HG03097 (cell line): ENCODE data around the gene DCP1B.

Experiments used
- ATAC-seq: cut with Tn5 transposase; IDR thresholded peaks from one replicate; pipeline ENCODE4 v1.9.1; 2021; ENCODE audit not compliant: unreplicated experiment, low FRiP score

Gene DCP1B

DNA sequence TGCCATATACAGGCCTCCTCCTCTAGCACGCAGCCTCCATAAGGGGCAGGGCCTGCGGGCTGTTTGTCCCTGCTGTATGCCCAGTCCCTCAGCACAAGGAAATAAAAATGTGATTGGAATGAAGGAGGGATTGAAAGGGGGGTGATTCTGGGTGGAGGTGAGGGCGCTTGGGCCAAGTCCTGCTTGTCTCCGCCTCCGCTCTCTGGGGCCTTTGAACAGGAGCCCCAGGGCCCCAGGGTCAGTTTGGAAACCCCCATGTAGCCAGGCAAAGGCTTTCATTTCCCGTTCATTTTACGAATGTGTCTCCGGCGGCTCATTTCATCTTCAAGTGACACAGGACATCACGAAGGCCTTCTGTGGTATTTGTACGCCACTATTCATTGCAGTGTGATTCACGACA is 81.3 kb downstream of the DCP1B start:
- no peak for ATAC-seq

- ATAC-seq, result no peak
Measured at GRCh38 chr12:1922075-1922709, 82.1 kb downstream of the DCP1B start.

DNA sequence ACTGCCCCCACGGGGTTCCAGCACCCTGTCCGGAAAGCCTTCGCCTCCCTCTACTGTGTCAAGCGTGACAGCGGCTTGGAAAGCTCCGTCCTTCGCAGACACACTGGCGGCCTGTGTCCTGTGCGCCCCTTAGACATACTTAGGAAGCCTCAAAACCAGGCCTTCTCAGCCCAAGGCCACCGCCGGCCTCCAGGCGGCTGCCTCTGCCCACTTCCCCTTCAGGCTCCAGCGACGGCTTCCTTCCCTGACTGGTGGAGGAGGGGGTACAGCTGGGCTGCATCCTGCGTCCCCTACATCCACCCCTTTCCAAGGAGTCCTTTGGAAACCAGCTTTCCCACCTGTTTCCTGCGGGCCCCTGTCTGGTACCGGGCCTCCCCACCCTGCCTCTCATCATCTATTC is 83.3 kb downstream of the DCP1B start:
- ATAC-seq, result no peak

DNA sequence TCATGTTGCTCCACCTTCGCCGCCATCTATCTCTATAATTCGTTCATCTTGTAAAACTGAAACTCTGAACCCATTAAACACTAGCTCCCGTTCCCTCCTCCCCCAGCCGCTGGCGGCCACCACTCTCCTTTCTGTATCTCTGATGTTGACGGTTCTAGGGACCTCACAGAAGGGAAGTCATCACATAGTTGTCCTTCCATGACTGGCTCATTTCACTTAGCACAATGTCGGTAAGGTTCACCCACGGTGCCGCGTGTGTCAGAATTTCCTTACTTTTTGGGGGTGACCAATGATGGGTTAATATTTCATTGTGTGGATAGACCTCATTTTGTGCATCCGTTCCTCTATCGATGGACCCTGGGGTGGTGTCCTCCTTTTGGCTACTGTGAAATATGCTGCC is 83.8 kb downstream of the DCP1B start:
- no peak for ATAC-seq

- no peak for ATAC-seq
Measured at GRCh38 chr12:1919763-1920162, 84.5 kb downstream of the DCP1B start.

GRCh38 chr12:1919284-1919683 is 85.0 kb downstream of the DCP1B start:
- ATAC-seq, result no peak

DNA sequence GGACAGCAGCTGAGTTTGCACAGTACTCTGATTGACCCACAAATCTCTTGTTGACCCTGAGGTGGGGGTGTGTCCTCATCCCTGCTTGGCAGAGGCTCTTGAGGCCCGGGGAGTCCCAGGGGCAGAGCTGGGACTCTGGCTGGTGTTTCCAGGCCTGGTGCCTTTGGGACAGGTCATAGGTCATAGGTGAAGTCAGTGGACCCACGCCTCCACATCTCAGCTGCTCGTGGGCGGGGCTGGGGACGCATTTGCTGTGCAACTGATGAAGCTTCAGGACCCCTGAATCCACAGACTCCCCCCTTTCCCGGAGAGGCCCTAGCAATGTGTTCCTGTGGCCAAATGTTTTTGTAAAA is 85.4 kb downstream of the DCP1B start:
- no peak for ATAC-seq

GRCh38 chr12:1918081-1918883 is 86.0 kb downstream of the DCP1B start, which contains the start of gene CACNA2D4:
TSS of gene CACNA2D4 (minus strand) at chr12:1918652. CDS start at chr12:1918473, 179 bp downstream.
- no peak for ATAC-seq

GRCh38 chr12:1917172-1918070 is 86.8 kb downstream of the DCP1B start:
- no peak for ATAC-seq

DNA sequence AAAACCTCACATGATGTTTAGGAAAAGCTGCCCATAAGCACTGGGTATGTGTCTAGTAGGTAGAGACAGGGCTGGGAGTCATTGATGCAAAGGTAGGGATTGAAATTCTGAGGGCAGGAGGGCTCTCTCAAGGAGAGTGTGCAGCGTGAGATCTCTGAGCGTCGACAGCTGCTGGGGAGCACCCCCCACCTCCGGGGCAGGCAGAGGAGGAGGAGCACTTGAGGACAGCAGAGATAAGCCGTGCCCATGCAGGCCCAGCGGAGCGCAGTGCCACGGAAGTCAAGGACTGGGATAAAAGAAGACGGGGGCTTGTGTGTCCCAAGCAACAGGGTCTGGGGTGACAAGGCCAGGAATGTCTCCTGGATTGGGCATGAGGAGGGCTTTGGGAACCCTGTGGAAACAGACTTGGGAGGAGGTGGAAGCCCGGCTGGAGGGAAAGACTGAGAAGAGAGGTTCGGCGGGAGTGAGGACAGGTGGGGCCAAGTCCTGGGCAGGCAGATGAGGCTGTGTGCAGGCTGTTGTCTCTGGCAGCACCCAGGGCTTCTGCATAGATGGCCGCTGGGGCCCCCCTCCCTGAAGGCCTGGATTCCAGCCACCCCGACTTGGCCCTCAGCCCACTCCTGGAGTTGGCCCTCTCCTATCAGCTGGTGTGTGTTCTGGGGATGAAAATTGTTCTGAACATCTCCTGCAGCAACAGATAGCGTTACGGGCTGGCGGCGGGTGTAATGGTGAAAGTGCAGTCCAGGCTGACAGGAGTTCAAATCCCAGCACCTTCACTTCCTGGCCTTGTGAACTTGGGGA is 87.7 kb downstream of the DCP1B start:
- no peak for ATAC-seq

DNA sequence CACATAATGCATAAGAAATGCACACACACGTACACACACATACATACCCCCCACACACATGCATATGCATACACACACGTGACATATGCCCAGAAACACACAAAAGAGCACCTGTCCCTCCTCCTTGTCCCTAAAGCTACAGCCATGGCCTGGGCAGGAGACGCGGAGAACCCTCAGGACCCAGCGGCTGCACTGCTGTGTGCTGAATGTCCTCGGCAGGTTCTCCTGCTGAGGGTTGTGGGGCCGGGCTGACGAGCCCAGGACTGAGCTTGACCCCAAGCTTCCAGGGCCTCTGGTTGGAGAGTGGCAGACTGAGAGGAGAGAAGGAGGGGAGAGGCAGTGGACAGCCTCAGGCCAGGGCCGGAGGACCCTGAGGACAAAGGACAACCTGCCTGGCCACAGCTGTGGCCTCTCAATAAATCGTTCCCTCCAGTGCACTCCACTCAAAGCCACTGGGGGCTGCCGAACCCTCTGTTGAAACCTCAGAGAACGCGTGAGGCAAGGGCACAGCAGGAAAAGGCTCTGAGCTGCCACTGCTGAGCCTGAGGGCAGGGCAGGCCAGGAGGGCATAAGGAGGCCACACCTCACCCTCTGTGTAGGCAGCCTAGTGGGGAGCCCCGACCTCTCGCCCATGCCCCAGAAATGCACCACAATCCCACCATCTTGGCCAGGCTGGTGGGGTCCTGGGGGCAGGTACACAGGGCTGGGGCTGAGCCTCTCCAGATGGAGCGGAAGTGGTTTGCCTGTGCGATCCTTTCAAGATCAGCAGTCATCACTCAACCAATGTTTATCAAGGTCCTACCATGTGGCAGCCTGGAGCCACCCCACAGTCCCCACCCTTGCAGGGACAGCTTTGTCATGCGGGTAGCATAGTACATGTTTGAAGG is 88.9 kb downstream of the DCP1B start:
- no peak for ATAC-seq

DNA sequence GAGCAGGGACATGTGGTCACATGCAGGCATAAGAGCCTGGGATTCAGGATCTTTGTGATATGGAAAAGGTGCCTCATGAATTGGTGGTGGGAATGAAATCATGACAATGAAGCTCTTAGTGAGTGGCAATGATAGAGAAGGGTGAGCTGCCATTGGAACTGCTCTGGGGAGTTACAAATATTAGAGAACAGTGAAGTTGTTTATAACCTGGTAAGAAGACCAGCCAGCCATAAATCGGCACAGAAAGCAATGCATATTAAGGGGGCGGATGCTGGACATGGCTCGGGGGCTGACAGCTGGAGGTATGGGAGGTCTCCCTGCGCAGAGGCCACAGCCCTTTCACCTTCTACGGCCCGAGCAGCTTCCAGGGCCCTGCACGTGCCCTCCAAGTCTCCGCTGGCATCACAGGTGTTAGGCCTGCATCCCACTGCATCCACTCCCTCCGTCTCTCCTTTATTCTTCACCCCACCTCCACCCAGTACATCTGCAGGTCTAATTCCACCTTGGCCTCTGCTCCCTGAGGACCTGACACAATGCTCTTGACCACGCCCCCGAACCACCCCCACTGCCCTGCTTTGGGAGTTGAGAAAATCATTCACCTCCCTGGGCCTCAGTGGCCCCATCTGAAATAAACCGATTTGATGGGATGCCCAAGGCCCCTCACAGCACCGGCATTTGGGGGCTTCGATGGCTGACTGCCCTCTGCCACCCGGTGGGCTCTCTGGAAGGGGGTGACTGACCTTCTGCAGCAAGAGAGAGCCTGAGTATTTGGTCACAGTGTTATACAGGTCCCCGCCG is 89.9 kb downstream of the DCP1B start:
- ATAC-seq, result no peak

GRCh38 chr12:1913377-1914113 is 90.7 kb downstream of the DCP1B start:
- ATAC-seq, result no peak

DNA sequence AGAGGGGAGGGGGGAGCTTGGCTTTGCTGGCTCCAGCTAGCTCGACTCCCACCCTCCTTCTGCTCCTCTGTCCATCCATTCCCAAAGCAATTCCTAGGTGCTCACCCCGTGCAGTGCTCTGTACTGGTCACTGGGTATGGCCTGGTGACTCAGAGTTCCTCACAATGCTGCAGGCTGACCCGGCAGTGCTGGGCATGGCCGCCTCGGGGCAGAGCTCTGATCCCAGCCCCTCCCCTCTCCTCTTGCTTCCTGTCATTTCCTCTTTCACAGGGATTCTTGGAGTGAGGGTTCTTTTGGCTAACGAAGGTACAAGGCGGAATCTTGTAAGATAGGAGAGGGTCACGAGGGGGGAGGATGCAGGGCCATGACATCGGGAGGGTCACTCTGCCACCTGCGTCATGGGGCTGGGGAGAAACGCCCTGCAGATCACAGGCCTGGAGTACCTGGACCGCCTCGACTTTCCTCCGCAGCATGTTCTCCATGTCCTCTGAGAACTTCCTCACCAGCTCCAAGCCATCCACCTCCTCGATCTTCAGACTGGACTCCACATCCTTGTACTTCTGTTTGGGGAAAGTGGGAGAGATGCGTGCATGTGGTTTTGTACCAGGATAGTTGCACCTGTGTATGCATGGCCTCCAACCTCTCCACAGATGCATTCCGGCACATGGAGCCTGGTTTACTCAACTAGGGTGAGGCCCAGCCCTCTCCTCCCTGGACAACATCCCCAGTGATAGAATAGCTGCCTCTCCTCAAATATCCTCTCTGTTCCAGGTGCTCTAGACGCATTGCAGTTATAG is 91.5 kb downstream of the DCP1B start:
- no peak for ATAC-seq

DNA sequence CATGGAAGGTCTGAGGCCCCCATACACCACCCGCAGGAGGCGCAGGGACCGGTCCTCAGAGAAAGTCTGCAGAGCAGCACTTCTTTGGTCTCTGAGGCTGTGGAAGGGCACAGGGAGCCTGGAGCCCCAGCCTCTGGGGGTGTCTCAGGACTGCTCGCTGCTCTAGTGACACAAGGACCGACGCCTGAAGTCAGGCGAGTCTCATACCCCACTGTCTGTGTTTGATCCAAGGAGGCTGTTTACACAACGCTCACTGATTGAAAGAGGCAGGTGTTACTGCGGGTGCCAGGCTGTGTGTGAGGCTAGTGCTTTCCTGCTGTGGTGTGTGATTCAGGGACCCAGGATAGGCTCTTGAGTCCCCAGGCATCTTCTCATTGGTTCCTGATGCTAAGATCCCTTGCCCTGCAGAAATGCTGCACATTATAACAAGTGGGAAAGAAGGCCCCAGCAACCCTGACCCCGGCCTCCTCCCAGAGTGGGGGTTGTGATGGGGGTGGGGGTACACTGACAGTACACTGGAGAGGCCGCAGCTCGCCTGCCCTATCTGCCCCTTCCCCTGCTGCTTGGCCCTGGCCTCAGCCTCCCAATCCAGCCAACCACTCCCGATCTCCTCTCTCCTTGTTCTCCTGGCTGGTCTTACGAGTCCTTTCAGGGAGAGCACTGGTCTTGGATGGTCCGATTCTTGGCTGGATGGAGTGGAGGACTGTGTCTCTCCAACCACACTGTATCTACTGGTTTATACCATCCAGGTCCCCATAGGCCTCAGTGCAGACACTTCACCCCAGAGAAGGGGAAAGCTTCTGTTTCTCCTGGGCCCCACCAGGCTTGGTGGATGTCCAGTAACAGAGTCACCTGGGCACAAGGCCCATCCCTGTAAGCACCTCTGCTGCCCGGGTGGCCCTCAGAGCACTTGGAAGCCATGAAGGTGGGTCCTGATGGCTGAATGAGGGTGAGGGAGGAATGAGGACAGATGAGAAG is 92.4 kb downstream of the DCP1B start:
- ATAC-seq, result no peak

DNA sequence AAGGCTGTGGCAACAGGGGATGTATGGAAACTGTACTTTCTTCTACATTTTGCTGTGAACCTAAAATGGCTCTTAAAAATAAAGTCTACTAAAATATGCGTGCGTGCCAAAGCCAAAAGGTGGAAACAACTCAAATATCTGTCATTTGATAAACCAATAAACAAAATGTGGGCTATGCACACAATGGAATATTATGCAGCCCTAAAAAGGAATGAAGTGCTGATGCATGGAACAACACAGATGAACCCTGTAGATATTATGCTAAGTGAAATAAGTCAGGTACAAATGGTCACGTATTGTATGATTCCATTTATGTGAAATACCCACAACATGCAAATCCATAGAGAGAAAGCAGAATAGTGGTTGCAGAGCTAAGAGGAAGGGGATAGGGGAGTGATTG is 93.8 kb downstream of the DCP1B start:
- no peak for ATAC-seq
